HEK293 (cell line): ENCODE results near the gene EFCAB11.

Experiments
- CTCF ChIA-PET: fragments of 350-600 bp; formaldehyde crosslinking; extraction: SDS; loops from one replicate; lab custom pipeline; 2021; ENCODE audit warnings: antibody characterized with exemption; lab: Yijun Ruan, JAX
- POLR2A ChIA-PET: fragments of 300-600 bp; formaldehyde crosslinking; extraction: SDS; loops from one replicate; lab custom pipeline; 2020; ENCODE audit warnings: antibody characterized with exemption, inconsistent platforms; lab: Yijun Ruan, JAX
- H3K27ac ChIP-seq: fragments of 200-500 bp; sonication (Bioruptor generic); 2 replicates; pipeline ENCODE4 v1.5.1; 2014; ENCODE audit warnings: low read depth, low read length, control low read depth, inconsistent platforms; ENCODE audit errors: extremely low read depth
- H3K36me3 ChIP-seq, 2 experiments: fragments of 200-500 bp in 1 of 2; sonication (Bioruptor generic) in 1 of 2; 1 replicate in 1 of 2; 2 replicates in 1 of 2; pipeline ENCODE4 v1.5.1; 2014 to 2017; ENCODE audit warnings: inconsistent platforms in 2 of 2, low read length in 2 of 2; ENCODE audit not compliant: control insufficient read depth in 2 of 2, insufficient read depth in 1 of 2
- H3K4me1 ChIP-seq: fragments of 200-500 bp; sonication (Bioruptor generic); 2 replicates; pipeline ENCODE4 v1.5.1; 2014; ENCODE audit warnings: mild to moderate bottlenecking, low read length, inconsistent platforms; ENCODE audit not compliant: control insufficient read depth, insufficient read depth
- H3K4me3 ChIP-seq: 2 replicates; pipeline ENCODE4 v1.5.1; 2011; ENCODE audit warnings: low read depth, mild to moderate bottlenecking, control low read depth, low read length, moderate library complexity
- H3K9me3 ChIP-seq: fragments of 200-500 bp; sonication (Bioruptor generic); 2 replicates; pipeline ENCODE4 v1.5.1; 2014; ENCODE audit warnings: low read depth, low read length, inconsistent platforms; ENCODE audit not compliant: control insufficient read depth, insufficient read depth
- HOXA7 ChIP-seq: sonication (generic); formaldehyde crosslinking; IDR thresholded peaks from 2 replicates; pipeline ENCODE4 v1.8.1; 2022; ENCODE audit warnings: missing genetic modification reagents, borderline replicate concordance
- IKZF3 ChIP-seq: fragments of 450-650 bp; IDR thresholded peaks from 2 replicates; pipeline ENCODE4 v1.5.0; 2018; ENCODE audit warnings: missing biosample characterization, mild to moderate bottlenecking, missing genetic modification characterization, moderate library complexity
- KLF17 ChIP-seq: fragments of 450-650 bp; formaldehyde crosslinking; IDR thresholded peaks from 2 replicates; pipeline ENCODE4 v1.5.1; 2016; ENCODE audit warnings: missing biosample characterization, missing genetic modification characterization
- MYNN ChIP-seq: fragments of 450-650 bp; formaldehyde crosslinking; IDR thresholded peaks from 2 replicates; pipeline ENCODE4 v1.5.1; 2016; ENCODE audit warnings: missing biosample characterization, missing genetic modification characterization, borderline replicate concordance
- REPIN1 ChIP-seq: fragments of 450-650 bp; formaldehyde crosslinking; IDR thresholded peaks from 2 replicates; pipeline ENCODE4 v1.5.1; 2017; ENCODE audit warnings: missing biosample characterization, missing genetic modification characterization, low read depth
- ZNF202 ChIP-seq: fragments of 450-650 bp; formaldehyde crosslinking; IDR thresholded peaks from 2 replicates; pipeline ENCODE4 v1.5.1; 2016; ENCODE audit warnings: missing biosample characterization, missing genetic modification characterization, borderline replicate concordance
- ZNF266 ChIP-seq: fragments of 450-650 bp; formaldehyde crosslinking; IDR thresholded peaks from 2 replicates; pipeline ENCODE4 v1.5.1; 2016; ENCODE audit warnings: missing biosample characterization, missing genetic modification characterization, low read depth
- ZNF394 ChIP-seq: fragments of 450-650 bp; formaldehyde crosslinking; IDR thresholded peaks from 2 replicates; pipeline ENCODE4 v1.5.1; 2016; ENCODE audit warnings: missing biosample characterization, missing genetic modification characterization, mild to moderate bottlenecking, moderate library complexity, borderline replicate concordance
- ZNF423 ChIP-seq: fragments of 450-650 bp; formaldehyde crosslinking; IDR thresholded peaks from 2 replicates; pipeline ENCODE4 v1.5.1; 2016; ENCODE audit warnings: missing biosample characterization, missing genetic modification characterization
- ZNF521 ChIP-seq: fragments of 450-650 bp; formaldehyde crosslinking; IDR thresholded peaks from 2 replicates; pipeline ENCODE4 v1.5.1; 2017; ENCODE audit warnings: missing biosample characterization, mild to moderate bottlenecking, missing genetic modification characterization
- ZNF529 ChIP-seq: fragments of 450-650 bp; formaldehyde crosslinking; IDR thresholded peaks from 2 replicates; pipeline ENCODE4 v1.5.1; 2017; ENCODE audit warnings: missing genetic modification characterization, missing biosample characterization; ENCODE audit not compliant: insufficient replicate concordance
- ZNF585B ChIP-seq: fragments of 450-650 bp; formaldehyde crosslinking; IDR thresholded peaks from 2 replicates; pipeline ENCODE4 v1.5.1; 2016; ENCODE audit warnings: missing biosample characterization, missing genetic modification characterization
- ZNF629 ChIP-seq: fragments of 450-650 bp; formaldehyde crosslinking; IDR thresholded peaks from 2 replicates; pipeline ENCODE4 v1.5.1; 2017; ENCODE audit warnings: missing biosample characterization, missing genetic modification characterization
- ZNF654 ChIP-seq: fragments of 450-650 bp; formaldehyde crosslinking; IDR thresholded peaks from 2 replicates; pipeline ENCODE4 v1.5.1; 2016; ENCODE audit warnings: low read depth, missing biosample characterization, missing genetic modification characterization
- ZNF664 ChIP-seq: fragments of 450-650 bp; formaldehyde crosslinking; IDR thresholded peaks from 2 replicates; pipeline ENCODE4 v1.5.1; 2016; ENCODE audit warnings: missing biosample characterization, missing genetic modification characterization
- ZNF701 ChIP-seq: fragments of 450-650 bp; formaldehyde crosslinking; IDR thresholded peaks from 2 replicates; pipeline ENCODE4 v1.5.1; 2016; ENCODE audit warnings: missing biosample characterization, missing genetic modification characterization
- ZNF785 ChIP-seq: fragments of 450-650 bp; formaldehyde crosslinking; IDR thresholded peaks from 2 replicates; pipeline ENCODE4 v1.5.1; 2016; ENCODE audit warnings: missing biosample characterization, missing genetic modification characterization
- ZSCAN16 ChIP-seq: fragments of 450-650 bp; formaldehyde crosslinking; IDR thresholded peaks from 2 replicates; pipeline ENCODE4 v1.5.1; 2016; ENCODE audit warnings: missing biosample characterization, missing genetic modification characterization
- TF ChIP-seq, protein P1 (sequence below): fragments of 450-650 bp; formaldehyde crosslinking; optimal IDR thresholded peaks from 2 replicates; pipeline ENCODE3; 2016; ENCODE audit warnings: missing biosample characterization, mild to moderate bottlenecking, missing genetic modification characterization
- TF ChIP-seq, protein P2 (sequence below): fragments of 450-650 bp; formaldehyde crosslinking; IDR thresholded peaks from 2 replicates; pipeline ENCODE4; 2016; ENCODE audit warnings: missing biosample characterization, missing genetic modification characterization

The EFCAB11 gene

GRCh38 chr14:89869606-89870005, 84.9 kb downstream of the EFCAB11 start (continued):
- TF ChIP-seq ZNF529 (tag by site-specific recombination) = no peak
- no peak for TF ChIP-seq MYNN (tag by site-specific recombination)
- TF ChIP-seq ZNF664 (tag by site-specific recombination) = no peak
- TF ChIP-seq ZNF202 (tag by site-specific recombination) = no peak
- TF ChIP-seq ZNF266 = no peak
- no peak for TF ChIP-seq ZNF654 (tag by site-specific recombination)
- TF ChIP-seq ZNF629 (tag by site-specific recombination) = no peak
- no peak for TF ChIP-seq ZNF585B
- TF ChIP-seq ZNF785 = no peak

GRCh38 chr14:89866458-89866857, 88.1 kb downstream of the EFCAB11 start:
- ChIA-PET POLR2A (no interaction called here), CTCF (no interaction called here)
- Histone ChIP-seq H3K9me3 (no peaks in the 10 kb centered on the region), H3K4me3 (no peak overlapping the region), H3K27ac (no peak overlapping the region), H3K36me3 (no peaks in the 10 kb centered on the region), H3K4me1 (no peaks in the 10 kb centered on the region)
- TF ChIP-seq, protein P1, sequence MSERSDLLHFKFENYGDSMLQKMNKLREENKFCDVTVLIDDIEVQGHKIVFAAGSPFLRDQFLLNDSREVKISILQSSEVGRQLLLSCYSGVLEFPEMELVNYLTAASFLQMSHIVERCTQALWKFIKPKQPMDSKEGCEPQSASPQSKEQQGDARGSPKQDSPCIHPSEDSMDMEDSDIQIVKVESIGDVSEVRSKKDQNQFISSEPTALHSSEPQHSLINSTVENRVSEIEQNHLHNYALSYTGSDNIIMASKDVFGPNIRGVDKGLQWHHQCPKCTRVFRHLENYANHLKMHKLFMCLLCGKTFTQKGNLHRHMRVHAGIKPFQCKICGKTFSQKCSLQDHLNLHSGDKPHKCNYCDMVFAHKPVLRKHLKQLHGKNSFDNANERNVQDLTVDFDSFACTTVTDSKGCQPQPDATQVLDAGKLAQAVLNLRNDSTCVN (tag by site-specific recombination) = no peak
- TF ChIP-seq ZNF394 (tag by site-specific recombination) = no peak

DNA sequence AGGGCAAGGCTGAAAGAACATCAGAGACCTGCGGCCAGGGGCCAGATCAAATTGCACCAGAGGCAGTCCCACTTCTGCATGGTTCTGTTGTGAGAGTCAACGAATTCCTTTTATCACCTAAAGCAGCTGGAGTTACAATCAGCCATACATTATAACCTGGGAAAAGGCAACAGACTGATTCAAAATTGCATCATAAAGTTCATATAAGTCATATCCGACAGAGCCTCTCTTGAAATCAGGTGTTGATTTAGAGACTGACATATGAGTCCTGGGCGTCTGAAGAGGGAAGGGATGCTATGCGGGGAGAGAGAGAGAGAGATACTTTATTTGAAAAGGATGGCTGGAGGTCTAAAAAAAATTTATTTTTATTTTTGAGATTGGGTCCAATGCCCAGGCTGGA, 89.4 kb downstream of the EFCAB11 start:
- no peak overlapping the region for H3K4me3 ChIP-seq
- POLR2A ChIA-PET = no interaction called here
- H3K27ac ChIP-seq = no peak overlapping the region
- CTCF ChIA-PET = no interaction called here
- no peaks in the 10 kb centered on the region for H3K36me3 ChIP-seq
- H3K9me3 ChIP-seq = no peaks in the 10 kb centered on the region
- no peak for TF ChIP-seq ZNF423
- TF ChIP-seq ZNF664 (tag by site-specific recombination) = no peak
- TF ChIP-seq ZNF701 (tag by site-specific recombination) = no peak
- no peak for TF ChIP-seq ZNF521 (tag by site-specific recombination)
- no peak for TF ChIP-seq IKZF3 (tag by site-specific recombination)
- TF ChIP-seq, protein P2, sequence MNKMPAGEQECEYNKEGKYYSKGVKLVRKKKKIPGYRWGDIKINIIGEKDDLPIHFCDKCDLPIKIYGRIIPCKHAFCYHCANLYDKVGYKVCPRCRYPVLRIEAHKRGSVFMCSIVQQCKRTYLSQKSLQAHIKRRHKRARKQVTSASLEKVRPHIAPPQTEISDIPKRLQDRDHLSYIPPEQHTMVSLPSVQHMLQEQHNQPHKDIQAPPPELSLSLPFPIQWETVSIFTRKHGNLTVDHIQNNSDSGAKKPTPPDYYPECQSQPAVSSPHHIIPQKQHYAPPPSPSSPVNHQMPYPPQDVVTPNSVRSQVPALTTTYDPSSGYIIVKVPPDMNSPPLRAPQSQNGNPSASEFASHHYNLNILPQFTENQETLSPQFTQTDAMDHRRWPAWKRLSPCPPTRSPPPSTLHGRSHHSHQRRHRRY (tag by site-specific recombination) = no peak
- no peak for TF ChIP-seq ZSCAN16 (tag by site-specific recombination)
- TF ChIP-seq, all 188 proteins: peak for 0
- no peaks in the 10 kb centered on the region for H3K4me1 ChIP-seq

GRCh38 chr14:89862856-89863255, 91.7 kb downstream of the EFCAB11 start:
- Histone ChIP-seq H3K4me1 (0 out of 2 replicates have a peak, but pooled peaks cover 2% of the 10 kb centered on the region), H3K27ac (no peak overlapping the region), H3K4me3 (no peak overlapping the region), H3K36me3 (no peaks in the 10 kb centered on the region), H3K9me3 (no peaks in the 10 kb centered on the region)
- CTCF ChIA-PET = interaction anchor here (1.3 kb wide), 1 partner anchor 78 kb away, joined by 4 read pairs; no protein-coding TSS in a partner anchor
- POLR2A ChIA-PET = no interaction called here
- TF ChIP-seq KLF17 (tag by site-specific recombination) = no peak
- no peak for TF ChIP-seq REPIN1 (tag by site-specific recombination)
- no peak for TF ChIP-seq HOXA7 (CRISPR knock-in tag)
